Endothelial cell of umbilical vein (primary cell): ENCODE data around the gene POLR2E. TPM values are rescaled to one million over a fixed set of nuclear protein-coding genes. Genes with fewer than 3 reads are reported as not detected.

Experiments used
- BruUV-seq: library from RNA; stranded (reverse); fragments of 400-500 nt; replicated peaks from 2 replicates; lab custom pipeline; 2021; lab: Mats Ljungman, UMichigan
- CTCF ChIA-PET: fragments of 300-600, 350-600 bp; sonication (Branson Sonifier 250); formaldehyde crosslinking; loops from one replicate; lab custom pipeline; 2021; ENCODE audit warnings: antibody characterized with exemption, inconsistent platforms; lab: Charles Lee
- POLR2A ChIA-PET: fragments of 300-600, 350-600 bp; sonication (Branson Sonifier 250); formaldehyde crosslinking; loops from one replicate; lab custom pipeline; 2021; ENCODE audit warnings: antibody characterized with exemption, inconsistent platforms; lab: Charles Lee
- DNase-seq: peaks from one replicate; pipeline ENCODE4 v3.0.0-alpha.2; 2011; ENCODE audit warnings: low read depth, low spot score
- FAIRE-seq: peaks from 2 replicates; lab custom pipeline; 2011; peaks lifted over from hg19 to GRCh38; lab: Jason Lieb, UNC
- H2AFZ ChIP-seq: 2 replicates; pipeline ENCODE4 v1.6.0; 2012; ENCODE audit warnings: low read depth, low read length, control low read depth, inconsistent platforms
- H3K27ac ChIP-seq: 2 replicates; pipeline ENCODE4 v1.5.1; 2011; ENCODE audit warnings: low read depth, mild to moderate bottlenecking, control low read depth, low read length, moderate library complexity; ENCODE audit not compliant: insufficient read depth
- H3K27me3 ChIP-seq, 2 experiments: 2 replicates each; pipeline versions ENCODE4 v1.6.0 to v1.6.1; 2011; ENCODE audit warnings: low read length in 2 of 2, mixed read lengths in 1 of 2; ENCODE audit not compliant: control insufficient read depth in 2 of 2, insufficient read depth in 2 of 2
- H3K36me3 ChIP-seq, 2 experiments: 2 replicates in 1 of 2; 3 replicates in 1 of 2; pipeline ENCODE4 v1.5.1; 2011; ENCODE audit warnings: low read length in 2 of 2, mild to moderate bottlenecking in 1 of 2, moderate library complexity in 1 of 2; ENCODE audit not compliant: control insufficient read depth in 2 of 2, insufficient read depth in 2 of 2; ENCODE audit errors: extremely low read depth in 1 of 2
- H3K4me1 ChIP-seq: 3 replicates; pipeline ENCODE4 v1.5.1; 2011; ENCODE audit warnings: mild to moderate bottlenecking, low read length; ENCODE audit not compliant: control insufficient read depth, insufficient read depth; ENCODE audit errors: extremely low read depth
- H3K4me2 ChIP-seq: 2 replicates; pipeline ENCODE4 v1.6.1; 2011; ENCODE audit warnings: low read length, control low read depth, mixed read lengths; ENCODE audit not compliant: insufficient read depth
- H3K4me3 ChIP-seq, 3 experiments: fragments of 200-600 bp in 1 of 3; sonication (generic), shearing (Covaris generic) in 1 of 3; replicated peaks in 1 of 3; 2 replicates each; pipeline ENCODE4 v1.5.1; 2011 to 2016; ENCODE audit warnings: control low read depth in 3 of 3, low read length in 3 of 3, mild to moderate bottlenecking in 2 of 3, inconsistent platforms in 1 of 3, low read depth in 1 of 3, moderate library complexity in 1 of 3; ENCODE audit not compliant: insufficient read depth in 1 of 3
- H3K79me2 ChIP-seq: 2 replicates; pipeline ENCODE4 v1.6.0; 2012; ENCODE audit warnings: low read length, inconsistent platforms; ENCODE audit not compliant: control insufficient read depth, insufficient read depth
- H3K9ac ChIP-seq: replicated peaks from 2 replicates; pipeline ENCODE3; 2011; ENCODE audit warnings: low read length, control low read depth; ENCODE audit not compliant: insufficient read depth; ENCODE audit errors: extremely low read depth
- H3K9me1 ChIP-seq: replicated peaks from 3 replicates; pipeline ENCODE4 v1.6.0; 2011; ENCODE audit warnings: mild to moderate bottlenecking, low read length; ENCODE audit not compliant: control insufficient read depth, insufficient read depth; ENCODE audit errors: extremely low read depth
- H3K9me3 ChIP-seq: replicated peaks from 2 replicates; pipeline ENCODE4 v1.5.1; 2012; ENCODE audit warnings: low read length, inconsistent platforms; ENCODE audit not compliant: control insufficient read depth, insufficient read depth
- H4K20me1 ChIP-seq: replicated peaks from 2 replicates; pipeline ENCODE3; 2011; ENCODE audit warnings: mild to moderate bottlenecking, low read length; ENCODE audit not compliant: control insufficient read depth, insufficient read depth; ENCODE audit errors: extremely low read depth
- CTCF ChIP-seq, 2 donors: IDR thresholded peaks; 1 replicate in 1 of 2; 2 replicates in 1 of 2; pipeline ENCODE4 v1.5.1; 2011; ENCODE audit warnings: low read length in 2 of 2, mild to moderate bottlenecking in 2 of 2, moderate library complexity in 2 of 2, control low read depth in 1 of 2, inconsistent platforms in 1 of 2, low read depth in 1 of 2; ENCODE audit not compliant: insufficient read depth in 1 of 2; ENCODE audit errors: extremely low read depth in 1 of 2
- EZH2 ChIP-seq: IDR thresholded peaks from 2 replicates; pipeline ENCODE4 v1.6.1; 2012; ENCODE audit warnings: borderline replicate concordance, low read depth, mild to moderate bottlenecking, moderate library complexity, low read length, inconsistent platforms; ENCODE audit not compliant: severe bottlenecking
- FOS ChIP-seq: IDR thresholded peaks from 2 replicates; pipeline ENCODE4 v1.6.1; 2011; ENCODE audit warnings: mild to moderate bottlenecking, low read length, moderate library complexity, borderline replicate concordance; ENCODE audit not compliant: insufficient read depth
- GATA2 ChIP-seq: IDR thresholded peaks from 2 replicates; pipeline ENCODE4 v1.7.0; 2011; ENCODE audit warnings: low read depth, mild to moderate bottlenecking, moderate library complexity, mixed read lengths, low read length; ENCODE audit not compliant: insufficient read length, insufficient read depth
- JUN ChIP-seq: IDR thresholded peaks from 2 replicates; pipeline ENCODE4 v1.6.1; 2011; ENCODE audit warnings: borderline replicate concordance, low read depth; ENCODE audit not compliant: insufficient read length, insufficient read depth
- MAX ChIP-seq: IDR thresholded peaks from 2 replicates; pipeline ENCODE4 v1.6.1; 2011; ENCODE audit not compliant: insufficient read depth, insufficient read length
- MYC ChIP-seq: IDR thresholded peaks from one replicate; pipeline ENCODE4 v1.6.1; 2011; ENCODE audit warnings: mild to moderate bottlenecking, low read depth, low read length
- POLR2A ChIP-seq: IDR thresholded peaks from 2 replicates; pipeline ENCODE4 v1.6.1; 2012; ENCODE audit warnings: low read depth, mild to moderate bottlenecking, control low read depth, low read length
- POLR2AphosphoS5 ChIP-seq: IDR thresholded peaks from 2 replicates; pipeline ENCODE4 v1.6.1; 2012; ENCODE audit warnings: low read depth, mild to moderate bottlenecking, control low read depth, low read length, moderate library complexity; ENCODE audit not compliant: insufficient read depth
- dilution Hi-C: fragments of 300-500 bp; cut with MboI; formaldehyde crosslinking; loops from one replicate; pipeline ENCODE4 v1.15.0; 2019; ENCODE audit warnings: low sequenced_read_pairs; ENCODE audit not compliant: extremely low pct_ligation_motif_present
- intact Hi-C: fragments of 100-400 bp; cut with micrococcal nuclease; formaldehyde crosslinking; loops from one replicate; pipeline ENCODE4 v1.10.0; 2022
- polyA plus RNA-seq, 4 experiments: library from polyadenylated mRNA; depleted of rRNA in 3 of 4; stranded (reverse) in 3 of 4; unstranded in 1 of 4; fragments of >200 nt; gene quantifications; 2 replicates each; pipeline versions ENCODE4 v1.2.1 to v1.2.3, GENCODE V29; 2011 to 2012; ENCODE audit warnings: missing spikeins in 1 of 4
- total RNA-seq: library from RNA; stranded (reverse); gene quantifications from 2 replicates; pipeline ENCODE4 v1.2.3, GENCODE V29; 2021

POLR2E gene
- total and polyA plus RNA-seq, 2 donors (not counting 3 experiments of a cell fraction or from before 2014, with no cell fraction given), result 272 to 344 TPM

- DNase-seq (no peak), FAIRE-seq (no peak)
- TF ChIP-seq POLR2AphosphoS5 (no peak), POLR2A (no peak), MYC (no peak), FOS (no peak), MAX (no peak), GATA2 (no peak), EZH2 (no peak), JUN (no peak)
- no peaks in the 10 kb centered on the region for H3K79me2 ChIP-seq
- CTCF ChIA-PET, result no interaction called here
- POLR2A ChIA-PET, result no interaction called here
- H3K9ac ChIP-seq, result no peak overlapping the region
- no peak overlapping the region for H3K27ac ChIP-seq
- peaks cover 18% of the 10 kb centered on the region for H3K4me1 ChIP-seq
- no peaks in the 10 kb centered on the region for H3K9me3 ChIP-seq
- dilution Hi-C loops, result no loop called here
- no peaks in the 10 kb centered on the region for H3K9me1 ChIP-seq
- intact Hi-C loops, result no loop called here
- H3K27me3 ChIP-seq, result no peaks in the 10 kb centered on the region
- H2AFZ ChIP-seq, result no peak overlapping the region
- no peak overlapping the region for H3K4me2 ChIP-seq
- no peak overlapping the region for H3K4me3 ChIP-seq
- no peaks in the 10 kb centered on the region for H3K36me3 ChIP-seq
- no TSS peak for BruUV-seq
- H4K20me1 ChIP-seq, result no peaks in the 10 kb centered on the region
Measured at GRCh38 chr19:1062387-1063029, 32.7 kb downstream of the POLR2E start.

GRCh38 chr19:1061987-1062386, 33.2 kb downstream of the POLR2E start:
- FAIRE-seq (no peak), DNase-seq (no peak)
- H3K36me3 ChIP-seq, result no peaks in the 10 kb centered on the region
- no peaks in the 10 kb centered on the region for H3K9me1 ChIP-seq
- POLR2A ChIA-PET, result no interaction called here
- H3K4me3 ChIP-seq, result no peak overlapping the region
- intact Hi-C loops, result no loop called here
- no peaks in the 10 kb centered on the region for H3K27me3 ChIP-seq
- no peak overlapping the region for H3K27ac ChIP-seq
- H3K9me3 ChIP-seq, result no peaks in the 10 kb centered on the region
- peaks cover 17% of the 10 kb centered on the region for H3K4me1 ChIP-seq
- H3K79me2 ChIP-seq, result no peaks in the 10 kb centered on the region
- H4K20me1 ChIP-seq, result no peaks in the 10 kb centered on the region
- BruUV-seq, result no TSS peak
- TF ChIP-seq FOS, result no peak
- TF ChIP-seq EZH2, result no peak
- TF ChIP-seq CTCF (IDR thresholded peaks at IDR 0.05; ENCODE audit: extremely low read depth in 1 of 2, insufficient read depth in 1 of 2, low read depth in 1 of 2, low read length in 2 of 2), result no peak
- no peak for TF ChIP-seq GATA2
- no peak for TF ChIP-seq POLR2A
- TF ChIP-seq POLR2AphosphoS5, result no peak
- TF ChIP-seq MYC, result no peak
- no peak for TF ChIP-seq MAX
- TF ChIP-seq JUN, result no peak
- H3K4me2 ChIP-seq, result no peak overlapping the region
- dilution Hi-C loops, result no loop called here
- H2AFZ ChIP-seq, result no peak overlapping the region
- H3K9ac ChIP-seq, result no peak overlapping the region
- CTCF ChIA-PET, result no interaction called here
